ENCODE measurements around the gene MYBPHL. TPM values are rescaled to one million over a fixed set of nuclear protein-coding genes. Genes with fewer than 3 reads are reported as not detected.

Gene MYBPHL
- total RNA-seq (ENCODE audit: unreplicated experiment), result not detected
- long read RNA-seq, result 0 reads

GRCh38 chr1:109306832-109307273 is at the start of gene MYBPHL:
Gene MYBPHL (minus strand): TSS chr1:109307011. CDS start chr1:109306991, 20 bp downstream.
- H3K27ac Mint-ChIP-seq (ENCODE audit: unreplicated experiment), result peak within 1 kb of the TSS; percentile 55
- peaks cover 4% of the 10 kb centered on the region for H3K27me3 Mint-ChIP-seq (ENCODE audit: unreplicated experiment)
- H3K4me1 Mint-ChIP-seq (ENCODE audit: unreplicated experiment), result peaks cover 3% of the 10 kb centered on the region
- no peak for TF ChIP-seq CTCF (IDR thresholded peaks at IDR 0.05; ENCODE audit: unreplicated experiment)
- DNase-seq (ENCODE audit: low spot score), result no peak
- H3K4me3 Mint-ChIP-seq (ENCODE audit: unreplicated experiment), result no peak within 1 kb of the TSS
- no peaks in the 10 kb centered on the region for H3K36me3 Mint-ChIP-seq (ENCODE audit: low read depth, unreplicated experiment)
- no peaks in the 10 kb centered on the region for H3K9me3 Mint-ChIP-seq (ENCODE audit: unreplicated experiment)

- peaks cover 39% of the 10 kb centered on the region for H3K4me1 Mint-ChIP-seq (ENCODE audit: unreplicated experiment)
- no peak for DNase-seq (ENCODE audit: low spot score)
- no peaks in the 10 kb centered on the region for H3K9me3 Mint-ChIP-seq (ENCODE audit: unreplicated experiment)
- H3K4me3 Mint-ChIP-seq (ENCODE audit: unreplicated experiment), result no peak overlapping the region
- peaks cover 9% of the 10 kb centered on the region for H3K36me3 Mint-ChIP-seq (ENCODE audit: low read depth, unreplicated experiment)
- no peak for TF ChIP-seq CTCF (IDR thresholded peaks at IDR 0.05; ENCODE audit: unreplicated experiment)
- peaks cover 5% of the 10 kb centered on the region for H3K27me3 Mint-ChIP-seq (ENCODE audit: unreplicated experiment)
- H3K27ac Mint-ChIP-seq (ENCODE audit: unreplicated experiment), result no peak overlapping the region
Observed at GRCh38 chr1:109356505-109356904, 49.7 kb upstream of the MYBPHL start.

- Mint-ChIP-seq H3K27me3 (ENCODE audit: unreplicated experiment) (peaks cover 5% of the 10 kb centered on the region), H3K4me1 (ENCODE audit: unreplicated experiment) (peaks cover 37% of the 10 kb centered on the region), H3K36me3 (ENCODE audit: low read depth, unreplicated experiment) (peaks cover 8% of the 10 kb centered on the region), H3K4me3 (ENCODE audit: unreplicated experiment) (no peak overlapping the region), H3K27ac (ENCODE audit: unreplicated experiment) (peak overlapping the region; percentile 37), H3K9me3 (ENCODE audit: unreplicated experiment) (no peaks in the 10 kb centered on the region)
- DNase-seq (ENCODE audit: low spot score), result no peak
- TF ChIP-seq CTCF (IDR thresholded peaks at IDR 0.05; ENCODE audit: unreplicated experiment), result no peak
Observed at GRCh38 chr1:109354929-109355328, 48.1 kb upstream of the MYBPHL start.

- TF ChIP-seq CTCF (IDR thresholded peaks at IDR 0.05; ENCODE audit: unreplicated experiment), result no peak
- H3K27ac Mint-ChIP-seq (ENCODE audit: unreplicated experiment), result peak overlapping the region; percentile 92
- peaks cover 8% of the 10 kb centered on the region for H3K36me3 Mint-ChIP-seq (ENCODE audit: low read depth, unreplicated experiment)
- DNase-seq (ENCODE audit: low spot score), result no peak
- H3K9me3 Mint-ChIP-seq (ENCODE audit: unreplicated experiment), result no peaks in the 10 kb centered on the region
- H3K4me1 Mint-ChIP-seq (ENCODE audit: unreplicated experiment), result peaks cover 37% of the 10 kb centered on the region
- peaks cover 5% of the 10 kb centered on the region for H3K27me3 Mint-ChIP-seq (ENCODE audit: unreplicated experiment)
- H3K4me3 Mint-ChIP-seq (ENCODE audit: unreplicated experiment), result no peak overlapping the region
Observed at GRCh38 chr1:109351457-109351856, 44.6 kb upstream of the MYBPHL start.

GRCh38 chr1:109350655-109351054 is 43.8 kb upstream of the MYBPHL start:
- DNase-seq (ENCODE audit: low spot score), result no peak
- Mint-ChIP-seq H3K36me3 (ENCODE audit: low read depth, unreplicated experiment) (peaks cover 8% of the 10 kb centered on the region), H3K9me3 (ENCODE audit: unreplicated experiment) (no peaks in the 10 kb centered on the region), H3K27me3 (ENCODE audit: unreplicated experiment) (peaks cover 5% of the 10 kb centered on the region), H3K4me1 (ENCODE audit: unreplicated experiment) (peaks cover 37% of the 10 kb centered on the region), H3K27ac (ENCODE audit: unreplicated experiment) (no peak overlapping the region), H3K4me3 (ENCODE audit: unreplicated experiment) (no peak overlapping the region)
- no peak for TF ChIP-seq CTCF (IDR thresholded peaks at IDR 0.05; ENCODE audit: unreplicated experiment)
